HS-5 (cell line): ENCODE results near the gene SETD1A.

Experiments used
- DNase-seq: peaks from one replicate; pipeline ENCODE4 v3.0.0-alpha.2; 2012; ENCODE audit warnings: low read depth

The SETD1A gene

GRCh38 chr16:30957456-30958174 is at the start of gene SETD1A:
TSS of gene SETD1A (plus strand) at chr16:30957754. CDS start at chr16:30958732, 978 bp downstream.
- DNase-seq: peak; percentile 81

- DNase-seq: no peak
Measured at GRCh38 chr16:30910427-30911029, 47.0 kb upstream of the SETD1A start.

- no peak for DNase-seq
Measured at GRCh38 chr16:30912794-30913412, 44.7 kb upstream of the SETD1A start.

GRCh38 chr16:30914830-30915229 is 42.7 kb upstream of the SETD1A start:
- DNase-seq: no peak

- DNase-seq: no peak
Measured at GRCh38 chr16:30918614-30919013, 38.9 kb upstream of the SETD1A start.

GRCh38 chr16:30920891-30921290 is 36.7 kb upstream of the SETD1A start:
- DNase-seq: no peak

- DNase-seq: no peak
Measured at GRCh38 chr16:30921459-30921747, 36.2 kb upstream of the SETD1A start.

GRCh38 chr16:30921748-30922419 is 35.7 kb upstream of the SETD1A start:
- peak; percentile 45 for DNase-seq

- peak; percentile 98 for DNase-seq
Measured at GRCh38 chr16:30922420-30922959, 35.1 kb upstream of the SETD1A start.

GRCh38 chr16:30922960-30923535 is 34.5 kb upstream of the SETD1A start:
- DNase-seq: peak; percentile 98

- no peak for DNase-seq
Measured at GRCh38 chr16:30923554-30924075, 33.9 kb upstream of the SETD1A start, which contains the start of gene FBXL19. TSS of gene FBXL19 (plus strand) at chr16:30923572. CDS start at chr16:30925755, 2,183 bp downstream.

GRCh38 chr16:30924076-30924912 is 33.3 kb upstream of the SETD1A start:
- DNase-seq: no peak

GRCh38 chr16:30924913-30925631 is 32.5 kb upstream of the SETD1A start:
- DNase-seq: no peak

GRCh38 chr16:30925632-30925987 is 31.9 kb upstream of the SETD1A start:
- no peak for DNase-seq

GRCh38 chr16:30925995-30926811 is 31.4 kb upstream of the SETD1A start:
- DNase-seq: no peak

- no peak for DNase-seq
Measured at GRCh38 chr16:30926937-30927788, 30.4 kb upstream of the SETD1A start.

- no peak for DNase-seq
Measured at GRCh38 chr16:30927789-30928378, 29.7 kb upstream of the SETD1A start.

- no peak for DNase-seq
Measured at GRCh38 chr16:30928390-30928789, 29.2 kb upstream of the SETD1A start.
